ENCODE measurements around the gene HIPK3.

- TF ChIP-seq CTCF (optimal IDR thresholded peaks at IDR 0.05 in 1 of 3, IDR thresholded peaks at IDR 0.05 in 1 of 3, conservative IDR thresholded peaks at IDR 0.05 in 1 of 3; ENCODE audit: extremely low read depth in 1 of 3, insufficient read depth in 2 of 3, low read length in 3 of 3) (no peak), EZH2 (IDR thresholded peaks at IDR 0.05; ENCODE audit: low read length) (no peak)
These were observed 90.4 kb downstream of the HIPK3 start for GRCh38 chr11:33347490-33348125.

All from keratinocyte (primary cell).